Neural cell (in vitro differentiated cells): ENCODE measurements around the gene NRG3. TPM values are rescaled to one million over a fixed set of nuclear protein-coding genes. Genes with fewer than 3 reads are reported as not detected.
"Not testable (repeated sequence)": the region's sequence is repeated elsewhere in the genome, so short reads cannot be mapped to it uniquely, and the experiment has no call there.

Experiments used
- H2AFZ ChIP-seq: fragments of 200-600, 300-800 bp; sonication (generic), shearing (Covaris generic); 2 replicates; pipeline ENCODE4 v1.6.0; 2014; ENCODE audit warnings: low read depth, mild to moderate bottlenecking, antibody characterized with exemption, low read length, moderate library complexity
- H3F3A ChIP-seq: fragments of 200-600 bp; shearing (Covaris generic); 2 replicates; pipeline ENCODE4 v1.6.1; 2016; ENCODE audit warnings: mild to moderate bottlenecking, moderate library complexity, mixed read lengths, antibody characterized with exemption, low read length; ENCODE audit not compliant: insufficient read depth, poor library complexity, severe bottlenecking
- H3K27ac ChIP-seq: fragments of 200-600, 300-800 bp; sonication (generic), shearing (Covaris generic); 2 replicates; pipeline ENCODE4 v1.5.1; 2014; ENCODE audit warnings: mild to moderate bottlenecking, low read length, moderate library complexity
- H3K27me3 ChIP-seq: fragments of 300-800, 200-600 bp; sonication (generic), shearing (Covaris generic); 2 replicates; pipeline ENCODE4 v1.6.0; 2014; ENCODE audit warnings: mild to moderate bottlenecking, low read depth, low read length, moderate library complexity; ENCODE audit not compliant: insufficient read depth
- H3K36me3 ChIP-seq: fragments of 300-800, 200-600 bp; sonication (generic), shearing (Covaris generic); 2 replicates; pipeline ENCODE4 v1.5.1; 2014; ENCODE audit warnings: mild to moderate bottlenecking, antibody characterized with exemption, low read length, moderate library complexity; ENCODE audit not compliant: insufficient read depth
- H3K4me2 ChIP-seq: fragments of 300-800, 200-600 bp; sonication (generic), shearing (Covaris generic); 2 replicates; pipeline ENCODE4 v1.6.0; 2014; ENCODE audit warnings: mild to moderate bottlenecking, low read length
- H3K4me3 ChIP-seq: fragments of 300-800, 200-600 bp; sonication (generic), shearing (Covaris generic); 2 replicates; pipeline ENCODE4 v1.5.1; 2014; ENCODE audit warnings: mild to moderate bottlenecking, low read length, moderate library complexity
- H3K79me2 ChIP-seq: fragments of 200-600 bp; shearing (Covaris generic); replicated peaks from 2 replicates; pipeline ENCODE4 v1.6.0; 2014; ENCODE audit warnings: mild to moderate bottlenecking, low read length, moderate library complexity; ENCODE audit not compliant: insufficient read depth
- H3K9ac ChIP-seq: fragments of 300-800, 200-600 bp; sonication (generic), shearing (Covaris generic); 2 replicates; pipeline ENCODE4 v1.6.1; 2016; ENCODE audit warnings: mild to moderate bottlenecking, low read length, mixed read lengths
- H3K9me2 ChIP-seq: fragments of 200-600 bp; shearing (Covaris generic); 2 replicates; pipeline ENCODE4 v1.6.1; 2016; ENCODE audit warnings: mild to moderate bottlenecking, low read length, mixed read lengths; ENCODE audit not compliant: insufficient read depth
- H3K9me3 ChIP-seq: fragments of 200-600, 300-800 bp; sonication (generic), shearing (Covaris generic); 2 replicates; pipeline ENCODE4 v1.6.1; 2016; ENCODE audit warnings: mild to moderate bottlenecking, mixed run types, low read length, moderate library complexity, mixed read lengths
- H4K20me1 ChIP-seq: fragments of 200-600 bp; shearing (Covaris generic); 2 replicates; pipeline ENCODE4 v1.6.1; 2016; ENCODE audit warnings: mild to moderate bottlenecking, mixed run types; ENCODE audit not compliant: insufficient read depth
- EP300 ChIP-seq: fragments of 450-650 bp; conservative IDR thresholded peaks from 2 replicates; pipeline ENCODE4 v1.6.1; 2014; ENCODE audit warnings: antibody characterized with exemption, mild to moderate bottlenecking, moderate library complexity; ENCODE audit not compliant: poor library complexity, severe bottlenecking
- EZH2 ChIP-seq: fragments of 200-600, 300-800 bp; shearing (Covaris generic), sonication (generic); IDR thresholded peaks from 2 replicates; pipeline ENCODE4 v1.6.1; 2014; ENCODE audit warnings: antibody characterized with exemption, low read length, borderline replicate concordance, mild to moderate bottlenecking; ENCODE audit not compliant: insufficient read depth, poor library complexity, severe bottlenecking
- MXI1 ChIP-seq: fragments of 450-650 bp; conservative IDR thresholded peaks from 2 replicates; pipeline ENCODE4 v1.6.1; 2014; ENCODE audit warnings: antibody characterized with exemption, mild to moderate bottlenecking; ENCODE audit not compliant: poor library complexity, severe bottlenecking
- POLR2AphosphoS5 ChIP-seq: IDR thresholded peaks from 2 replicates; pipeline ENCODE4 v1.6.1; 2012
- RAD21 ChIP-seq: fragments of 450-650 bp; conservative IDR thresholded peaks from 2 replicates; pipeline ENCODE4 v1.6.1; 2014; ENCODE audit warnings: antibody characterized with exemption, mild to moderate bottlenecking, moderate library complexity
- SMC3 ChIP-seq: fragments of 450-650 bp; conservative IDR thresholded peaks from 2 replicates; pipeline ENCODE4 v1.6.1; 2014; ENCODE audit warnings: antibody characterized with exemption, mild to moderate bottlenecking, moderate library complexity; ENCODE audit not compliant: poor library complexity
- TAF1 ChIP-seq: IDR thresholded peaks from 2 replicates; pipeline ENCODE4 v1.6.1; 2012; ENCODE audit warnings: low read depth
- polyA plus RNA-seq: library from polyadenylated mRNA; depleted of rRNA; stranded (reverse); fragments of >200 nt; gene quantifications from 2 replicates; pipeline ENCODE4 v1.2.3, GENCODE V29; 2014
- TF ChIP-seq, protein P1 (sequence below): IDR thresholded peaks from 2 replicates; pipeline ENCODE4 v1.6.1; 2012; ENCODE audit warnings: borderline replicate concordance
- TF ChIP-seq, protein P2 (sequence below): fragments of 450-650 bp; IDR thresholded peaks from 2 replicates; pipeline ENCODE4 v1.5.1; 2014; ENCODE audit warnings: antibody characterized with exemption, mild to moderate bottlenecking, moderate library complexity; ENCODE audit not compliant: poor library complexity, severe bottlenecking

The NRG3 gene
- polyA plus RNA-seq, 1 donor from 2014 or later = 14.0 TPM

DNA sequence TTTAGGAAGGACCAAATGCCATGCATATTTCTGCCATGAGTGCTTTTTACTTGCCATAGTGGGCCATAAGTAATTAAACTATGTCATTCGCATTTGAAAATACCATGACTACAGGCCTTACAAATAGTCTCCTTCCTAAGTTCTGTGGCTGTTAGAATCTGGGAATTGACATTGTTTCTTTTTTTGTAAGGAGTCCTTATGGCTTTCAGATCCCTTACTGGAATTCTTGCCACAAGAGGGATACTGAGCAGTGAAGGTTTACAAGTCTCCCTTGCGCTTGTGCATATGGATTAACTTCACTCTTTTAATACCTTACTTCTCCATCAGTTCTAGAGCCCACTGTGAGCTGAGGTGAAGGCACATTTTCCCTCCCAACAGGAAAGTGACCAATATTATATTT, 166.0 kb downstream of the NRG3 start:
- Histone ChIP-seq H3F3A (no peaks in the 10 kb centered on the region), H3K9ac (no peak overlapping the region), H3K4me2 (no peak overlapping the region), H3K9me2 (no peaks in the 10 kb centered on the region), H3K79me2 (no peaks in the 10 kb centered on the region), H3K27ac (no peak overlapping the region), H3K9me3 (no peaks in the 10 kb centered on the region), H3K27me3 (no peaks in the 10 kb centered on the region), H3K36me3 (no peaks in the 10 kb centered on the region), H3K4me3 (no peak overlapping the region), H2AFZ (no peak overlapping the region), H4K20me1 (no peaks in the 10 kb centered on the region)
- no peak for TF ChIP-seq SMC3
- no peak for TF ChIP-seq RAD21
- no peak for TF ChIP-seq MXI1
- TF ChIP-seq EZH2 = no peak
- TF ChIP-seq, protein P1, sequence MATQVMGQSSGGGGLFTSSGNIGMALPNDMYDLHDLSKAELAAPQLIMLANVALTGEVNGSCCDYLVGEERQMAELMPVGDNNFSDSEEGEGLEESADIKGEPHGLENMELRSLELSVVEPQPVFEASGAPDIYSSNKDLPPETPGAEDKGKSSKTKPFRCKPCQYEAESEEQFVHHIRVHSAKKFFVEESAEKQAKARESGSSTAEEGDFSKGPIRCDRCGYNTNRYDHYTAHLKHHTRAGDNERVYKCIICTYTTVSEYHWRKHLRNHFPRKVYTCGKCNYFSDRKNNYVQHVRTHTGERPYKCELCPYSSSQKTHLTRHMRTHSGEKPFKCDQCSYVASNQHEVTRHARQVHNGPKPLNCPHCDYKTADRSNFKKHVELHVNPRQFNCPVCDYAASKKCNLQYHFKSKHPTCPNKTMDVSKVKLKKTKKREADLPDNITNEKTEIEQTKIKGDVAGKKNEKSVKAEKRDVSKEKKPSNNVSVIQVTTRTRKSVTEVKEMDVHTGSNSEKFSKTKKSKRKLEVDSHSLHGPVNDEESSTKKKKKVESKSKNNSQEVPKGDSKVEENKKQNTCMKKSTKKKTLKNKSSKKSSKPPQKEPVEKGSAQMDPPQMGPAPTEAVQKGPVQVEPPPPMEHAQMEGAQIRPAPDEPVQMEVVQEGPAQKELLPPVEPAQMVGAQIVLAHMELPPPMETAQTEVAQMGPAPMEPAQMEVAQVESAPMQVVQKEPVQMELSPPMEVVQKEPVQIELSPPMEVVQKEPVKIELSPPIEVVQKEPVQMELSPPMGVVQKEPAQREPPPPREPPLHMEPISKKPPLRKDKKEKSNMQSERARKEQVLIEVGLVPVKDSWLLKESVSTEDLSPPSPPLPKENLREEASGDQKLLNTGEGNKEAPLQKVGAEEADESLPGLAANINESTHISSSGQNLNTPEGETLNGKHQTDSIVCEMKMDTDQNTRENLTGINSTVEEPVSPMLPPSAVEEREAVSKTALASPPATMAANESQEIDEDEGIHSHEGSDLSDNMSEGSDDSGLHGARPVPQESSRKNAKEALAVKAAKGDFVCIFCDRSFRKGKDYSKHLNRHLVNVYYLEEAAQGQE = no peak
- TF ChIP-seq TAF1 = no peak
- TF ChIP-seq, protein P2, sequence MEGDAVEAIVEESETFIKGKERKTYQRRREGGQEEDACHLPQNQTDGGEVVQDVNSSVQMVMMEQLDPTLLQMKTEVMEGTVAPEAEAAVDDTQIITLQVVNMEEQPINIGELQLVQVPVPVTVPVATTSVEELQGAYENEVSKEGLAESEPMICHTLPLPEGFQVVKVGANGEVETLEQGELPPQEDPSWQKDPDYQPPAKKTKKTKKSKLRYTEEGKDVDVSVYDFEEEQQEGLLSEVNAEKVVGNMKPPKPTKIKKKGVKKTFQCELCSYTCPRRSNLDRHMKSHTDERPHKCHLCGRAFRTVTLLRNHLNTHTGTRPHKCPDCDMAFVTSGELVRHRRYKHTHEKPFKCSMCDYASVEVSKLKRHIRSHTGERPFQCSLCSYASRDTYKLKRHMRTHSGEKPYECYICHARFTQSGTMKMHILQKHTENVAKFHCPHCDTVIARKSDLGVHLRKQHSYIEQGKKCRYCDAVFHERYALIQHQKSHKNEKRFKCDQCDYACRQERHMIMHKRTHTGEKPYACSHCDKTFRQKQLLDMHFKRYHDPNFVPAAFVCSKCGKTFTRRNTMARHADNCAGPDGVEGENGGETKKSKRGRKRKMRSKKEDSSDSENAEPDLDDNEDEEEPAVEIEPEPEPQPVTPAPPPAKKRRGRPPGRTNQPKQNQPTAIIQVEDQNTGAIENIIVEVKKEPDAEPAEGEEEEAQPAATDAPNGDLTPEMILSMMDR = no peak
- TF ChIP-seq EP300 = no peak

DNA sequence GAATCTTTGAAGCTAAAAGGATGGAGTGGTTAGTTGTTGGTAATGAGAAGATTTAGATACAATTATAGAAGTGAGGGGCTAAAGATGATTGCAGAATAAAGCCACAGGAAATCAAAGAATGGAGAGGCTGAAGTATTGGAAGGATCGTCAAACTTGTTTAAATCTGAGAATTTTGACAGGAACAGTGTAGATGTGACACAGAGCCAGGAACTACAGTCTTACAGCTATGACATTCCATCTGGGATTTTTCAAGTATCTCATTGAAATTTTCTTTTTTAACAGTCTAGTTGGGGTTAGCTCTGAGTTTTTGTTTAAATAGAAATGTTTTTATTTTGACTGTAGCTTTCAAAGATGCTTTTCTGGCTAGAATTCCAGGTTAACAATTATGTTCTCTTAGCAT, 181.4 kb downstream of the NRG3 start:
- Histone ChIP-seq H3K9me2 (no peaks in the 10 kb centered on the region), H3K9ac (no peak overlapping the region), H3K27ac (no peak overlapping the region), H3K4me2 (no peak overlapping the region), H3K27me3 (no peaks in the 10 kb centered on the region), H3F3A (no peaks in the 10 kb centered on the region), H3K4me3 (no peak overlapping the region), H3K9me3 (no peaks in the 10 kb centered on the region), H2AFZ (no peak overlapping the region), H3K36me3 (no peaks in the 10 kb centered on the region), H4K20me1 (no peaks in the 10 kb centered on the region), H3K79me2 (no peaks in the 10 kb centered on the region)
- TF ChIP-seq, protein P2 = no peak
- TF ChIP-seq MXI1 (no peak), TAF1 (no peak), POLR2AphosphoS5 (no peak), EP300 (no peak), SMC3 (no peak), RAD21 (no peak), EZH2 (no peak)
- TF ChIP-seq, protein P1 = no peak

DNA sequence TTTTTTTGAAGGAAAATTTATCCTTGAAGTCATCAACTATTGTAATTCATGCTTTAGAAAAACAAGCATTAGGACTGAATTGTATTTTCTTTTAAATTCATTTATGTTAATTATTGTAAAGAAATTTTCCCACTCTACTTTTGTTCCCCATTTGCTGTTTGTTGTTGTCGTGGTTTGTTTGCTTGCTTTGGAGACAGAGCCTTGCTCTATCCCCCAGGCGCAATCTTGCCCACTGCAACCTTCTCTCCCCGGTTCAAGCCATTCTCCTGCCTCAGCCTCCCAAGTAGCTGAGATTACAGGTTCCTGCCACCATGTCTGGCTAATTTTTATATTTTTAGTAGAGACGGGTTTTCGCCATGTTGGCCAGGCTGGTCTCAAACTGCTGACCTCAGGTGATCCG, 192.2 kb downstream of the NRG3 start:
- not testable (repeated sequence) for H3K9me3 ChIP-seq, H3K9me2 ChIP-seq, H3F3A ChIP-seq, H3K36me3 ChIP-seq, H2AFZ ChIP-seq, H3K4me3 ChIP-seq, H3K4me2 ChIP-seq, H3K9ac ChIP-seq, H3K27ac ChIP-seq, H4K20me1 ChIP-seq, H3K27me3 ChIP-seq, H3K79me2 ChIP-seq
